Upper lobe of right lung (tissue), 1 donor: ENCODE data around the gene SEMA5B. TPM values are rescaled to one million over a fixed set of nuclear protein-coding genes. Genes with fewer than 3 reads are reported as not detected.

ENCODE experiments used
- ATAC-seq: fragments of 200-7000 bp; cut with Tn5 transposase; one replicate; pipeline ENCODE4 v1.9.1; 2020; ENCODE audit warnings: mild to moderate bottlenecking, moderate library complexity
- DNase-seq: peaks from one replicate; pipeline ENCODE4 v3.0.0-alpha.2; 2020
- H3K27ac ChIP-seq: fragments of 200-600 bp; one replicate; pipeline ENCODE4 v1.8.0; 2022
- H3K27me3 ChIP-seq: fragments of 200-600 bp; one replicate; pipeline ENCODE4 v1.8.0; 2022; ENCODE audit warnings: mild to moderate bottlenecking
- H3K36me3 ChIP-seq: fragments of 200-600 bp; one replicate; pipeline ENCODE4 v1.8.0; 2022
- H3K4me1 ChIP-seq: fragments of 200-600 bp; one replicate; pipeline ENCODE4 v1.8.0; 2022
- H3K4me3 ChIP-seq: fragments of 200-600 bp; one replicate; pipeline ENCODE4 v1.8.0; 2022; ENCODE audit warnings: mild to moderate bottlenecking
- H3K9me3 ChIP-seq: fragments of 200-600 bp; one replicate; pipeline ENCODE4 v1.8.0; 2022
- intact Hi-C: fragments of 100-400 bp; cut with DNase I; formaldehyde crosslinking; loops from one replicate; pipeline ENCODE4 v1.11.0; 2022
- total RNA-seq: library from RNA; stranded (reverse); fragmentation: NEBNext Ultra II Directional; extraction: Animal tissue kit (Norgen Biotek cat#: 25700); gene quantifications from one replicate; pipeline ENCODE4 v1.2.1, GENCODE V29; 2021
- TF ChIP-seq, protein P1 (sequence below): fragments of 200-600 bp; IDR thresholded peaks from one replicate; pipeline ENCODE4 v1.8.0; 2022; ENCODE audit warnings: antibody characterized with exemption
- donor health status: DM: no; HTN: yes; CAD: no; lungs with severe emphysema.

SEMA5B gene
- total RNA-seq, 1 donor from 2014 or later, result 2.3 TPM

DNA sequence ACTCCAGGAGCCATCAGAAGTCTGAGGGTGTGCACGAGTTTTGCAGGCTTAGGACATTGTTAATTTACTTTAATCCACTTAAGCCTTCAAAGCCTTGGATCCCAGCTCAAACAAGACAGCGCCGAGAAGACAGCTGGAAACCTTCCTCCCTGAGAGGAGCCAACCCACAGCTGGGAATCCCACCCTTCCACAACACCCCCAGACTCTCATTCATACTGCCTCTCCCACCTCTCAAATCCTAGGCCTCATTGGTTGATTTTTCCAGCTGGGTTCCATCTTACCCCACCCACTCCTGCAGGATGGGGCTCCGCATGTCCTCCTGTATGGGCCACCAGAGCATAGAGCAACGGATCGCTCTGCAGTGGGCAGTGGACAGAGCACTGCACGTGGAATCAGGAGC is 80.4 kb downstream of the SEMA5B start:
- H3K4me3 ChIP-seq, result no peak overlapping the region
- intact Hi-C loops, result no loop called here
- H3K27ac ChIP-seq, result no peak overlapping the region
- H3K9me3 ChIP-seq, result no peaks in the 10 kb centered on the region
- DNase-seq (no peak), ATAC-seq (no peak)
- TF ChIP-seq, protein P1, sequence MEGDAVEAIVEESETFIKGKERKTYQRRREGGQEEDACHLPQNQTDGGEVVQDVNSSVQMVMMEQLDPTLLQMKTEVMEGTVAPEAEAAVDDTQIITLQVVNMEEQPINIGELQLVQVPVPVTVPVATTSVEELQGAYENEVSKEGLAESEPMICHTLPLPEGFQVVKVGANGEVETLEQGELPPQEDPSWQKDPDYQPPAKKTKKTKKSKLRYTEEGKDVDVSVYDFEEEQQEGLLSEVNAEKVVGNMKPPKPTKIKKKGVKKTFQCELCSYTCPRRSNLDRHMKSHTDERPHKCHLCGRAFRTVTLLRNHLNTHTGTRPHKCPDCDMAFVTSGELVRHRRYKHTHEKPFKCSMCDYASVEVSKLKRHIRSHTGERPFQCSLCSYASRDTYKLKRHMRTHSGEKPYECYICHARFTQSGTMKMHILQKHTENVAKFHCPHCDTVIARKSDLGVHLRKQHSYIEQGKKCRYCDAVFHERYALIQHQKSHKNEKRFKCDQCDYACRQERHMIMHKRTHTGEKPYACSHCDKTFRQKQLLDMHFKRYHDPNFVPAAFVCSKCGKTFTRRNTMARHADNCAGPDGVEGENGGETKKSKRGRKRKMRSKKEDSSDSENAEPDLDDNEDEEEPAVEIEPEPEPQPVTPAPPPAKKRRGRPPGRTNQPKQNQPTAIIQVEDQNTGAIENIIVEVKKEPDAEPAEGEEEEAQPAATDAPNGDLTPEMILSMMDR, result no peak
- no peaks in the 10 kb centered on the region for H3K36me3 ChIP-seq
- no peaks in the 10 kb centered on the region for H3K4me1 ChIP-seq
- H3K27me3 ChIP-seq, result no peaks in the 10 kb centered on the region

DNA sequence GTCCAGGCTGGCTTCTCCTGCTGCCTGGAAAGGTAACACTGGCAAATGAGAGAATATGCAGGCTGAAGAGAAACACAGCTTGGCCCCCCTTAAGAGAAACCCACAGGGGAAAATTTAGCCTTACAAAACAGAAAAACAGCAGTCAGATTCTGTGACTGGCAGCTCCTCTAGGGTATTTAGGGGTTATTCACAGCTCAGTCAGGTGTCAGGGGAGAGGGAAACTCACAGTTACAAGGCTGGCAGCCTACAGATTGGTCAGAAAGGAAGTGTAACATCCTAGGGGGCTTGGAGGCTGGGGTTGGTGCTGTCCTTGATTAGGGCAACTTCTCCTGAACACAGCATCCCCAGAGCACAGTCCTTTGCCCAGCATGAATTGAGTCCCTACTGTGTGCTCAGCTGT is 81.4 kb downstream of the SEMA5B start:
- ATAC-seq (no peak), DNase-seq (no peak)
- Histone ChIP-seq H3K27ac (no peak overlapping the region), H3K9me3 (no peaks in the 10 kb centered on the region), H3K27me3 (no peaks in the 10 kb centered on the region), H3K36me3 (no peaks in the 10 kb centered on the region), H3K4me3 (no peak overlapping the region), H3K4me1 (no peaks in the 10 kb centered on the region)
- TF ChIP-seq, protein P1, result no peak
- intact Hi-C loops, result no loop called here

DNA sequence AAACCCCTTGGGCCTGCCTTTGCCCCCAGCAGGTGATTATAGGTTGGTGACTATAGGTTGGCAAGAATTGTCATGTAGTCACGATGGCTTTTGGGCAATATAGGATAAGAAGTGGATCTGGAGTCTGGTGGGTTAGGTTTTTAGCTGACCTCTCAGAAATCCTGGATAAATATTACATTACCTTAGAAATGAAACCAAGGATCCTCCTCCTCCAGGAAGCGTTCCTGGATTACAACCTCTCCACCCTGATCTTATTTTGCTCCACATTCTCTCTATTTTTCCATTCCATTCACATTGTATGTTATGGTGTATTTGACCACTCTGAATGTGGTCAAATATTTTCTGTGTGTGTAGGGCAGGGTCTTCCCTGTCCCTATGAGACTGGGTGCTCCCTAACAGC is 82.3 kb downstream of the SEMA5B start:
- H3K27me3 ChIP-seq, result no peaks in the 10 kb centered on the region
- no peaks in the 10 kb centered on the region for H3K9me3 ChIP-seq
- H3K4me1 ChIP-seq, result no peaks in the 10 kb centered on the region
- H3K36me3 ChIP-seq, result no peaks in the 10 kb centered on the region
- intact Hi-C loops, result no loop called here
- TF ChIP-seq, protein P1, result no peak
- ATAC-seq, result no peak
- DNase-seq, result no peak
- H3K27ac ChIP-seq, result no peak overlapping the region
- no peak overlapping the region for H3K4me3 ChIP-seq

DNA sequence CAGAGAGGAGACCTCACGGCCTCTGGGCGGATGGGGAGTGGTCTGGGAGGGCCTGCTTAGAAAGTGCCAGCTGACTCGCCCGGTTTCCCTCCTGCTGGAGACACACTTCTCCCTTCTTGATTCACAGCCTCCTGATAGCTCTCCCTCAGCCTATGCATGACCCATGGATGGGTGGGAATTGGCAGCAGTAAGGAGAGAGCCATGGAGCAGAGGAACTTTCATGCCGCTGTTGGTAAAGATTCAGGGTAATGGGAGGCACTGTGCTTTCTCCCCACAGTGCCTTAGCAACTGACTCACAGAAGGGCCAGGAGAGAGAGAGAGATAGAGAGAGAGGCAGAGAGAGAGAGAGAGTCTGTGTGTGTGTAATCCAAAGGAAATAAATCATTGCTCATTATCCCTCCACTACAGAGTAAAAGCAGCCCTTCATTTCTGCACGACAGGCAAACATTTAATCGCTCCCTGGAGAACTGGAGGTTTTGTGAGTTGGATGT is 82.8 kb downstream of the SEMA5B start:
- DNase-seq (no peak), ATAC-seq (no peak)
- intact Hi-C loops, result no loop called here
- no peaks in the 10 kb centered on the region for H3K36me3 ChIP-seq
- TF ChIP-seq, protein P1, result no peak
- H3K4me3 ChIP-seq, result no peak overlapping the region
- H3K27me3 ChIP-seq, result no peaks in the 10 kb centered on the region
- no peaks in the 10 kb centered on the region for H3K9me3 ChIP-seq
- no peak overlapping the region for H3K27ac ChIP-seq
- no peaks in the 10 kb centered on the region for H3K4me1 ChIP-seq

DNA sequence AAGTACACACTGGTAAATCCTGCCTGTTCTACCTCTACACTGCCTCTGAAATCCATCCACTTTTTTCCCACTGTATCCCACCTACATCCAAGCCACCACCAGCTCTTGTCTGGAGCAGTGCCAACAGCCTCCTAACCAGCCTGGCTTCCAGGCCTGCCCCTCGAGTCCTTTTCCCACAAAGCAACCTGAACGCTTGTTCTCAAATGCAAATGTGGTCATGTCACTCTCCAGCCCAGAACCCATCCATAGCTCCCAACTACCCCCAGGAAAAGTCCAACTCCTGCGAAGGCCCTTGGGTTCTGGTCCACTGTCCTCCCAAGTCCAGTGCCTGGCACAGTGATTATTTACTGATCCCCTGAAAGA is 83.8 kb downstream of the SEMA5B start:
- Histone ChIP-seq H3K4me3 (no peak overlapping the region), H3K27me3 (no peaks in the 10 kb centered on the region), H3K36me3 (no peaks in the 10 kb centered on the region), H3K4me1 (no peaks in the 10 kb centered on the region), H3K9me3 (no peaks in the 10 kb centered on the region), H3K27ac (no peak overlapping the region)
- intact Hi-C loops, result no loop called here
- ATAC-seq (no peak), DNase-seq (no peak)
- TF ChIP-seq, protein P1, result no peak
